Measurements from ENCODE around the gene SLC36A2.

The SLC36A2 gene

DNA sequence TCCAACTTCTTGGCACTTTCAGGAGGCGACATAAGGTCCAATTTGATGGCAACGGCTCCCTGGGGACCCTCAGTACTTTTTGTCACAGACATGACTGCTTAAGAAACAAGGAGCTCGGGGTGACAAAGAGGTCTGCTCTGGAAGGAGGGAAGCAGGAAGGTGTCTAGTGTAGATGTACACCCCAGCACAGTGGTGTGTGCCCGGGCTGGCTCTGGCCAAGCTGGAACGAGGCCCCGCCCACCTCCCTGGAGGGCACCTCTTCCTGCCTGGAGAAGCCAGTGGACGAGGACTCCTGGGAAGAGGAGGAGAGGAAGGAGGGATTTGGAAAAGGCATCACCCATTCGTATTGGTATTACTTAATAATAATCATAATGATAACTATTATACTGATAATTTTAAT is at the start of gene SLC36A2:
Gene SLC36A2, minus strand, starts transcription at position 191 of the 400 bp plus-strand sequence. Its CDS starts 99 bp downstream, at position 92.
- DNase-seq (ENCODE audit: low spot score), result no peak
- TF ChIP-seq, protein P1, sequence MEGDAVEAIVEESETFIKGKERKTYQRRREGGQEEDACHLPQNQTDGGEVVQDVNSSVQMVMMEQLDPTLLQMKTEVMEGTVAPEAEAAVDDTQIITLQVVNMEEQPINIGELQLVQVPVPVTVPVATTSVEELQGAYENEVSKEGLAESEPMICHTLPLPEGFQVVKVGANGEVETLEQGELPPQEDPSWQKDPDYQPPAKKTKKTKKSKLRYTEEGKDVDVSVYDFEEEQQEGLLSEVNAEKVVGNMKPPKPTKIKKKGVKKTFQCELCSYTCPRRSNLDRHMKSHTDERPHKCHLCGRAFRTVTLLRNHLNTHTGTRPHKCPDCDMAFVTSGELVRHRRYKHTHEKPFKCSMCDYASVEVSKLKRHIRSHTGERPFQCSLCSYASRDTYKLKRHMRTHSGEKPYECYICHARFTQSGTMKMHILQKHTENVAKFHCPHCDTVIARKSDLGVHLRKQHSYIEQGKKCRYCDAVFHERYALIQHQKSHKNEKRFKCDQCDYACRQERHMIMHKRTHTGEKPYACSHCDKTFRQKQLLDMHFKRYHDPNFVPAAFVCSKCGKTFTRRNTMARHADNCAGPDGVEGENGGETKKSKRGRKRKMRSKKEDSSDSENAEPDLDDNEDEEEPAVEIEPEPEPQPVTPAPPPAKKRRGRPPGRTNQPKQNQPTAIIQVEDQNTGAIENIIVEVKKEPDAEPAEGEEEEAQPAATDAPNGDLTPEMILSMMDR (IDR thresholded peaks at IDR 0.05; ENCODE audit: extremely low read depth, insufficient read depth, missing control alignments), result no peak
- in situ Hi-C loops (cut with MboI; ENCODE audit: low pct_unique_long_range_greater_than_20kb, low sequenced_read_pairs, unreplicated experiment), result no loop called here

DNA sequence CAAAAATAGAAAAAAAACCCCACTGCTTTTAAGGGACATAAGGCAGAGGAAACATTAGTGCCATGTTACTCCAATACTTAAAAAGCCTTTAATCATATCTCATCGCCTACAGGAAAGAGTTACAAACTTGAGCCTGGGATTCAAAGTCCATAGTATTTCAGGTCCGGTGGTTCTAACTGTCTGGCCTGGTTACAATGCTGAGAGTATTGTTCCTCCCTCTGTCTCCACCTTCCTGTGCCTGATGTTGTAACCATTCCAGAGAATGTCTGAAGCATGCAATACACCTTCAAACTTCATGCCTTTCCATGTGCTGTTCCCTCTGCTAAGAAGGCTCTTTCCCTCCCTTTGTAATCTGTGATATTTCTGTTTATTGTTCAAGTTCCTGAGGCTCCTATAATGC is 41.6 kb upstream of the SLC36A2 start:
- no peak for DNase-seq (ENCODE audit: low spot score)
- in situ Hi-C loops (cut with MboI; ENCODE audit: low pct_unique_long_range_greater_than_20kb, low sequenced_read_pairs, unreplicated experiment), result no loop called here
- TF ChIP-seq, protein P1 (IDR thresholded peaks at IDR 0.05; ENCODE audit: extremely low read depth, insufficient read depth, missing control alignments), result no peak

DNA sequence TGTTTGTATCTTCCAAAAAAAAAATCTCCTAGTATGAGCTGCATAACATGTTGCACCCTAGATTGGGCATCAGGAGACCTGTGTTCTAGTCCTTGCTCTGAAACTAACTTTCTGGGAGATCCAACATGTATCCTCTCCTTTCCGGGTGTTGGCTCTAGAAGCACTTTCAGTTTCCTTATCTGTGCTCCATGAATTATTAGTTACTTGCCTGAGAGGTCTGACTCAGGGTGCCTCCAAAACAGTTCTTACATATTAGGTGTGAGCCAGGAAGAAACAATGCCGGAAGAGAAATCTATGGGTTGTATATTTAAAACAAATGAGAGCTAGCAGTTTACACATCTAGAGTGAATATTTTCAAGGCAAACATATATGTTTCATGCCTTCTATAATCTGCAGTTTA is 36.7 kb upstream of the SLC36A2 start:
- TF ChIP-seq, protein P1 (IDR thresholded peaks at IDR 0.05; ENCODE audit: extremely low read depth, insufficient read depth, missing control alignments), result no peak
- in situ Hi-C loops (cut with MboI; ENCODE audit: low pct_unique_long_range_greater_than_20kb, low sequenced_read_pairs, unreplicated experiment), result no loop called here
- DNase-seq (ENCODE audit: low spot score), result no peak

DNA sequence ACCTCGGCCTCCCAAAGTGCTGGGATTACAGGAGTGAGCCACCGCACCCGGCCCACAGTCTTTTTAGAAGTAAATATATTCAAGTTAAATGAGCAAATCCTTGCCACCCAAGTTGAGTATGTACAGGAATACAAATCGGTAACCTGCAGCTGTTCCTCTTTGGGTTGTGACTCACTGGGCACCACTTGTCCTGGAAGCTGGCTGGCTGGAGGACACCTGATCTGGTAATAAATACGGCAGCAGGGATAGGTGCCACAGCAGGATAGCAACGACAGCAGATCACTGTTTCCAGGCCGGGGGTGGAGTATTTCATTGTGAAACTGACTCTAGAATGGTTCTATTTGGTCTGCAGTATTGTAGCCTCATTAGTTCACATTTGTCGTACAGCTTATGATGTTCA is 35.7 kb upstream of the SLC36A2 start:
- DNase-seq (ENCODE audit: low spot score), result no peak
- TF ChIP-seq, protein P1 (IDR thresholded peaks at IDR 0.05; ENCODE audit: extremely low read depth, insufficient read depth, missing control alignments), result no peak

DNA sequence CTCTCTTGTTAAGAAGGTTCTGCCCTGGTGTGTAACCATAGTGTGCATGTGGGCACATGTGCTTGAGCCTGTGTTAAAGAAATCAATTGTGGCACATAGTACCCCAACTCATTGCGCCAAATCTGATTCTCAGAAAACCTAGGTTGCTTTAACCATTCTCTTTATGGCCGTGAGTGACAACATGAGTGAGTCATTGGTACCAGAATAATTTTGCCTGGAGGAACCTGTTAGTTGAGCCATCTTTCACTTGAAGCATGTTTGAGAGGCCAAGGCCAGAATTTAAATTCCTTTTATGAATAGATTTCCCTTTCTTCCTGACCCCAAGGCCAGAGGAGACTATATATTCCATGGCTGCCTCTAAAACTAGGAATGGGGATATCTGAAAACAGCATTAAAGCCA is 35.2 kb upstream of the SLC36A2 start:
- in situ Hi-C loops (cut with MboI; ENCODE audit: low pct_unique_long_range_greater_than_20kb, low sequenced_read_pairs, unreplicated experiment), result no loop called here
- TF ChIP-seq, protein P1 (IDR thresholded peaks at IDR 0.05; ENCODE audit: extremely low read depth, insufficient read depth, missing control alignments), result no peak
- DNase-seq (ENCODE audit: low spot score), result no peak

More for the DNA sequence above, 35.7 kb upstream of the SLC36A2 start:
- in situ Hi-C loops (cut with MboI; ENCODE audit: low pct_unique_long_range_greater_than_20kb, low sequenced_read_pairs, unreplicated experiment), result no loop called here

DNA sequence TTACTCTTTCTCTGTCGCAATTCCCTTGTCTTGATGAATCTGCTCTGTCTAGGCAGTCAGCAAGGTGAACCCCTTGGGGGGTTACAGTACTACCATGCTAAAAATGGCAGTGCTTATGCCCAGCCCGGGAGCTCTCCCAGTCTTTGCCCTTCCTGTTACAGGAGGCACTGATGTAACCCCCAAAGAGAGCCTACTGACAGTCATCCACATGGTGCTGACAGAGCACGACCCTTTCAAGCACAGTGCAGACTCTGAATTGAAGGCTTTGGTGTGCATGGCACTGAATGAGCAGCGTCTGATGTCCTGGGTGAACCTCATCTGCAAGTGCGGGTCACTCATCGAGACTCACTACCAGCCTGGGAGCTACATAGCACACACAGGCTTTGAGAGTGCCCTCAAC is 34.5 kb upstream of the SLC36A2 start:
- in situ Hi-C loops (cut with MboI; ENCODE audit: low pct_unique_long_range_greater_than_20kb, low sequenced_read_pairs, unreplicated experiment), result no loop called here
- no peak for DNase-seq (ENCODE audit: low spot score)
- TF ChIP-seq, protein P1 (IDR thresholded peaks at IDR 0.05; ENCODE audit: extremely low read depth, insufficient read depth, missing control alignments), result no peak

DNA sequence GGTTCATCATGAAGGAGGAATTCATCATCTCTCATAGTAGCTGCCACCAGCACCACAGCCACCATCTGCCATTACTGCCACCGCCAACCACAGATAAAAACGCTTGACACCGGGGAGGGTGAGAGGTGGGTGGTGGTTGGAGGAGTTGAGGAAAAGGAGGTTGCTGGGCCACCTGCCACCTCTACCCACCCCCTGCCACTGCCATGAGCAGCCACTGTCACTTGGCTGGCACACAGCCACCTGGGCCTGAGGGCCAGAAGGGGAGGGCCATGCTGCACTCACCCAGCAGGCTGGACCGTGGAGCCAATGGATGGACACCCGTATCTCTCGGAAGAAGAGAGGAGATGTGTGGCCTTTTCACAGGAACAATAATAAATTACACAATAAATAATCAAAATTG is 31.3 kb upstream of the SLC36A2 start:
- in situ Hi-C loops (cut with MboI; ENCODE audit: low pct_unique_long_range_greater_than_20kb, low sequenced_read_pairs, unreplicated experiment), result no loop called here
- TF ChIP-seq, protein P1 (IDR thresholded peaks at IDR 0.05; ENCODE audit: extremely low read depth, insufficient read depth, missing control alignments), result no peak
- DNase-seq (ENCODE audit: low spot score), result no peak
